HG02870 (cell line): ENCODE results near the gene INPP5A.
A peak's percentile ranks its signal among the peaks of the same experiment; 100 is the strongest.
"Not testable (repeated sequence)": the region's sequence is repeated elsewhere in the genome, so short reads cannot be mapped to it uniquely, and the experiment has no call there.

ENCODE experiments used
- ATAC-seq: cut with Tn5 transposase; IDR thresholded peaks from one replicate; pipeline ENCODE4 v1.9.1; 2021; ENCODE audit warnings: mild to moderate bottlenecking, moderate library complexity; ENCODE audit not compliant: unreplicated experiment

Gene INPP5A

DNA sequence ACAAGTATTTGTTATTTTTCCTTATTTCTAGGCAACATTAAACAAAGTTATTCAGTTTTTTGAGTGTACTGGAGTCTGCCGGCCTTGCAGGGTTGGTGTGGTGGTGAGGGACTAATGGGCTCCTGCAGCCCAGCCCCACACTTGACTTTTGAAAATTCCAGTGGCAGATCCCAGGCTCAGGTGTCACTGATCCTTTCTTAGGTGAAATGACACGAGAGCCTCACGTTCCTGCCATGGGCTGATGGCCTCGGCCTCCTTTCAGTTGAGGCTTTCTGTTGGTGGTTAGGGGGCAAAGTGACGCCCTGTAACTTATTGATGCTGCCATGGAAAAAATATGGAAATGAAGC, 130.4 kb downstream of the INPP5A start:
- ATAC-seq, result no peak

- no peak for ATAC-seq
These were observed 131.7 kb downstream of the INPP5A start for GRCh38 chr10:132669208-132669861.

GRCh38 chr10:132670546-132671227, 133.1 kb downstream of the INPP5A start:
- ATAC-seq, result no peak

DNA sequence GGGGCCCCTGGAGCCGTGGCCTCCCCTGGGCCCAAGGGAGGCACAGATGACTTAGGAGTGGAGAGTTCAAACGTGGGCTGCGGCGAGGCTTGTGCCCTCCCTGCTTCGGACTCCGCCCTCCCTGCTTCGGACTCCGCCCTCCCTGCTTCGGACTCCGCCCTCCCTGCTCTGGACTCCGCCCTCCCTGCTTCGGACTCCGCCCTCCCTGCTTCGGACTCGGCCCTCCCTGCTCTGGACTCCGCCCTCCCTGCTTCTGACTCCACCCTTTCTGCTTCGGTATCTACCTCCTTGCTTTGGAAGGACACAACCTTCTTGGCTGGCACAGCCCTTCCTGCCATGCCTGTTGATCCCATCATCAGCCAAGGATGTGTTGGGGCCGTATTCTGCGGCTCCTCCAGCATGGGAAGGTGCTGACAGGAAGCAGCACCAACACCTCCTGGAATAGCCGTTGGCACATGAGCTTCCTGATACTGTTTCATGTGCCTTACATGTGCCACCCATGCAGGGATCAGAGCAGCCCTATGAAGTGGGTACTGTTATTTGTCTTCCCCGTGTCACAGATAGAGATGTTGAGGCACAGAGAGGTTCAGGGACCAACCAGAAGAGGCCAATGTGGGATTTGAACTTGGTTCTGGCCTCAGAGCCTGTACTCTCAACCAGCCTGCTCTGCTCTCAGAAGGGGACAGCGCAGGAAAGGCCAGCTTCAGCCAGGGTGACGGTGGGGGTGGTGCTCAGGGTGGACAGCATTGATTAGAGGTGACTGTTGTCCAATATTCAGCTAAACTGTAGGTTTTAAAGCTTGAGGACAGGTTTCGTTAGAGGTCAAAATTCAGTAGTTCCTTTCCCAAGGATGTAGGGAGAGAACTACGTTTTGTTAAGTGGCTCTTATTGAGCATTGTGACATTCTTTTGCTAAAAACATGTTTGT, 133.9 kb downstream of the INPP5A start:
- no peak for ATAC-seq

DNA sequence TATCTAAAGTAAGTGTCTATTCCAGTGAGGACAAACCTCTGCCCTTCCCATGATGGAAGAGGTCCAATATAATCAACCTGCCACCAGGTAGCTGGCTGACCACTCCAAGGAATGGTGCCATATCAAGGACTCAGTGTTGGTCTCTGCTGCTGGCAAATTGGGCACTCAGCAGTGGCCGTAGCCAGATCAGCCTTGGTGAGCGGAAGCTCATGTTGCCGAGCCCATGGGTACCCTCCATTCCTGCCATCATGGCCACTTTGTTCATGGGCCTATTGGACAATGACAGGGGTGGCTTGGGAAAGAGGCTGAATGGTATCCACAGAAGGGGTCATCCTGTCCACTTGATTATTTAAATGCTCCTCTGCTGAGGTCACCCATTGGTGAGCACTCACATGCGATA, 136.2 kb downstream of the INPP5A start:
- not testable (repeated sequence) for ATAC-seq

- ATAC-seq, result no peak
These were observed 136.7 kb downstream of the INPP5A start for GRCh38 chr10:132674311-132674710.

DNA sequence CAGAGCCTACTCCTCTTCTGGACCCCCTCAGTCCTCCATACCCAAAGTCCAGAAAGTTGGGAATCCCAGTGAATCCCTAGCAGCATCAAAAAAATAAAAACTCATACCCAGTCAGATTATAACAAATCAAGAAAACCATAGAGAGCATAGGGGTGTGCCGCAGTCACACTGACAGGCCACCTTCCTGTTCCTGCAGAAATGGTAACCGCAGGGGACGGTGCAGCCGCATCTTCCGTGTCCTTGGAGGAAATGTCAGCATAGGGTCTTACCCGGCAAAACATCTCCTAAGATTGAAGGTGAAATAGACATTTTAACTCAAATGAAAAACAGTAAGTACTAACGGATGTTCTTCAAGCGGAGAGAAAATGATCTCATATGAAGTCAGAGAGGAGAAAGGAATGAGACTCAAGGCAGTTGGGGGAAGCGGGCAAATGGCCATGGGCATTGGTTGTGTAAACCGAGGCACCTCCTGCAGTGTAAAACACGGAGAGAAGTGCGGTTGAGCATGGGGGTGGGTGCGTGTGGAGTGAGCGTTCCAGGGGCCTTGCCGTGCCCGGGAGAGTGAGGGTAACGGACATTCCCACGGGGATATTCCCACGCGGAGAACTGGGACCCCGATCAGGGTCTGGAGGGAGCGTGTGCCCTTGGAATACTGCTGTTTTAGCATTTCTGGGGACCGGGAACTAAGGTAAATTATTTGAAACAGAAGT, 137.6 kb downstream of the INPP5A start:
- ATAC-seq, result no peak

- ATAC-seq, result no peak
These were observed 138.8 kb downstream of the INPP5A start for GRCh38 chr10:132676193-132676891.

DNA sequence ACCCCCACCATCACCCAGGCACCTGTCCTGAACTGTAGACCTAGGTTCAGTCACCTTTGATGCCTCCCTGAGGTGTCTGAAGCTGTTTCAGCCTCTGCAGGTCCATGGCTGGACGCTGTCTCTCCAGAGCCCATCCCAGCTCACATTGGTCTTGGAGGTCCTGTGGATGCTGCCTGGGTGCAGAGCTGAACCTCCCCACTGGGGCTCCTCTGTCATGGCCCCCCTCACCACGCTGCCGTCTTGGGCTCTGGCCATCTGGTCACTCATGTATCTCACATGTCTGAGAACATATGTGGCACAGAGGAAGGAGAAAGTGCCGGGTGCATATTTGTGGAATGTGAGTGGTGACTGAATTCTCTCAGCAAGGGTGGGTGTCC, 139.5 kb downstream of the INPP5A start:
- no peak for ATAC-seq

DNA sequence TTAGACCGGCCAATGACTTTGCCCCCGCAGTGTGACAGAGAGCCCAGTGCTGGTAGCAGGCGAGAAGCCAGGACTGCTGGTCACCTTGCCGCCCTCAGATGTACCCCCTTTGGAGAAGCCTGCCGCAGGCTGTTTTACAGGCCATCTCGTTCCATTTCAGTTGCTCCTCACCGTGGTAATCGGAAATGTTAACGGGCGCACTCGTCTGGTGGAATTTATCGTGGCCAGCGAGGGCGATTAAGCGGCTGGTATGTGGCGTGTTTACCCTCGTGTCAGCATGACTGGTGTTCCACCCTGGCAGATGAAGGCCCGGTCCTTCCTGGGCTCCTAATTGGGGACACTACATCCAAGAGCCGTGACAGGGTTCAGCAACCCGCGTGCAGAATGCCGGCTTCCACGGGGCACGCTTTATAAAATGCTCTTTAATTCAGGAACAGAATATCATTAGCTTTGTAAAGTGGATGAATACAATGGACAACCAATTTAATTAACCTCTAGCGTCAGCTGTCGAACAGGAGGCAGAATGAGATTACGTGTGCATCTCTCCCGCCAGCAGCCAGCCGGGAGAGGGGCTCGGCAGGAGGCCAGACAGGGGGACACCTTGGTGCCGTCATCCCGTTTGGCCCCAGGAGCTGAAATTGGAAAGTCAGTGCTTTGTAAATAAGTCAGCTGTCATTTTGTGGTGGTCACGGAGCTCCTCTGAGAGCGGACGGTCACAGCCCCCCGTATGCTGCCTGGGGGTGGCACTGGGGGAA, 140.1 kb downstream of the INPP5A start:
- ATAC-seq, result no peak

DNA sequence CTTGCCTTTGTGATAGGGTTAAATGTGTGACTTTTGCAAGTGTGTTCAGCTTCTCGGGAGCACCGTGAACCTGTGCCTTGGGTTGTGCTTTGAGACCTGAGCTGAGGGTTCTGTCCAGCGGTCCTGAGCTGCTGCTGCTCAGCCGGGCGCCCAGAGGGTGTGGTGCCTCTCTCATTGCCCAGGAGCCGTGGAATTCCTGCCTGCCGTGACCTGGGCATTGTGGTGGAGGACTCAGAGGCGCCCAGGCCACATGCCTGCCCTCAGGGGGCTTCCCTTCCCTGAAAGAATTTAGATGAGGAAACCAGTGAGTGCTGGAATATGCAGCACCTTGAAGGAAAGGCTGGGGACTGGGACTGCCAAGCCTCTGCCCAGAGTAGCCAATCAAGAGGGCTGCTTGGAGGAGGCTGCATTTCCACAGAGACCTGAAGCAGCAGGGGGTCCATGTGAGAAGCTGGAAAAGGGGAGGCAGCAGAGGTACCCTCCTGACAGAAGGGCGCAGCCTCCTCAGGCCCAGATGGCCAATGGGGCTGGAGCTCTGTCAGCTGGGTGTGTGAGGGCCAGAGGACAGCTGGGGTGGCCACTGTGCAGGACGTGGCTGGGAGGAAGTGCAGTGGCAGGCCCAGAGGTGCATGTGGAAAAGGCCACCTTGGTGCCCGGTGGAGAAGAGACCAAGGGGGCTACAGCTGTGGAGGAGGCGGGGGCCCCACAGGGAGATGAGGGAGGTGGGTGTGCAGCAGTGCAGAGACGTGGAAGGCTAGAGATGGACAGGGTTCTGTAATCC, 141.0 kb downstream of the INPP5A start:
- ATAC-seq, result no peak

DNA sequence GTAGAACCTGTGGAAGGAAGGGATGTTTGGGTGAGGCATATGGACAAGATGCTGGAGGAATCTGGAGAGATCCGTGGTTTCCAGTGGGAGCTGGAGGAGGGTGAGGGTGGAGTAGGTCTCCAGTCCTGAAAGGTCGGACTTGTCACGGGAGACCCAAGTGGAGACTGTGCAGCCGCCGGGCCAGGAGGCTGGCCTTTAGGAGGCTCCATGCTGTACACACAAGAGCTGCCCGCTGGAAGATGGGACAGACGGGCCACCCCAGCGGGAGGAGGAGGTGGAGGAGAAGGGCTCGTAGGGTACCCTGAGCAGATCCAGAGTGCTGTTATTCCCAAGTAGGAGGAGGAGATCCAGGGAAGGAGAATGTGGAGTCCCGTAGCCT, 141.6 kb downstream of the INPP5A start:
- ATAC-seq, result no peak

- no peak for ATAC-seq
These were observed 142.1 kb downstream of the INPP5A start for GRCh38 chr10:132679640-132680039.

GRCh38 chr10:132680741-132681140, 143.2 kb downstream of the INPP5A start:
- ATAC-seq, result not testable (repeated sequence)

DNA sequence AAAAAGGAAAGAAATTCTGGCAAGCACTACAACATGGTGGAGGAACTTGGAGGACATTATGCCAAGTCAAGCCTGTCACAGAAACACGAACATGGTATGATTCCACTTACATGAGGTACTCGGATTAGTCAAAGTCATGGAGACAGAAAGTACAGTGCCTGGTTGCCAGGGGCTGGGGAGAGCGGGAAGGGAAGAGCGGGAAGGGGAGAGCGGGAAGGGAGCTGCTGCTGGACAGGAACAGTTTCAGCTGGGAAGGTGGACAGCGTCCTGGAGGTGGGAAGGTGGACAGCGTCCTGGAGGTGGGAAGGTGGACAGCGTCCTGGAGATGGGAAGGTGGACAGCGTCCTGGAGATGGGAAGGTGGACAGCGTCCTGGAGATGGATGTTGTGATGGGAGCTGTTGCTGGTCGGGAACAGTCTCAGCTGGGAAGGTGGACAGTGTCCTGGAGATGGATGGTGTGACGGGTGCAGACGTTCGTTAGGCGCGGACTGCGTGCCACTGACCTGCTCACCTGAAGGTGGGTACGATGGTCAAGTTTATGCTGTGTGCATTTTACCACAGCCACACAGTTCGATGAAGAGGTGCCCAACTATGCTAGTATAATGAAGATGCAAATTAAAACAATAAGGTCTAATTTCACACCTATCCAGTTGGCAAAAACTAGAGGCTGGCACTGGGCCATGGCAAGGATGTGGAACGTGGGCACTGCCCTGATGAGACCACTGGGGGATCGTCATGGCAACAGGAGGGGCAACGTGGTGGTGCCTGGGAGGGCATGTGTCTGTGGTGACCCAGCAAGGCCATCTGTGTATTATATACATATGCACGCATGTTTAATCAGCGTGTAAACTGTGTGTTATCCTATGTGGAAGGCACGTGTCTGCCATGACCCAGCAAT, 144.5 kb downstream of the INPP5A start:
- ATAC-seq, result no peak

DNA sequence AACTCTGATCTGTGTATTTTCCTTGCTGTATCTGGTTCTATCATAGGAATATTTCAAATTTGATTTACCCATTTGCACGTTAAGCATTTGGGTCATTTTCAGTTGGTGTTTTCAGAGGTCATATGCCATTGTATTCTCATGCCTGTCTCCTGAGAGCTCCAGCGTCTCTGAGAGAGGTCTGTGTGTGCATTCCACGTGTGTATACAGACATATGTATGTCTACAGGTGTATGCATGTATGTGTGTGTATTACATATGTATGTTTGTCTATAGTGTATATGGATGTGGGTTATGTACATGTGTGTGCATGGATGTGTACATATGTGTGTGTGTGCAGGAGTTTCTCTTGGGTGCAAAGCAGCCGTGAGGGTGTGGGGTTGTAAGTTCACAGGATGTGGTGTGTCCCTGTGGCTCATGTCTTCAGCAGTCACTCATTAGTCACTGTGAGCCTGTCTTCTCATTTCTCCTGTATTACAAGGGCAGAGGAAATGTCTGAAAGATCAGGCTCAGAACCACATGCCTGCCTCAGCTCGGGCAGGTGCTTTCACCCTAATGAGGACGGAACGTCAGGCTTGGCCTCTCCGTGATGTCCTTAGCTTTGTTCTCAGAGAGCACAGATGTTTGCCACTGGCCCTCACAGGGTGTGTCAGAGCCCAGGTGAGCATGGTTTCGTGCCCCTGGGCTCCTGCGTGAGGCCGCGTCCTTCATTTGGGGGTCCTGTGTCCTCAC, 146.7 kb downstream of the INPP5A start:
- peak; percentile 65 for ATAC-seq

DNA sequence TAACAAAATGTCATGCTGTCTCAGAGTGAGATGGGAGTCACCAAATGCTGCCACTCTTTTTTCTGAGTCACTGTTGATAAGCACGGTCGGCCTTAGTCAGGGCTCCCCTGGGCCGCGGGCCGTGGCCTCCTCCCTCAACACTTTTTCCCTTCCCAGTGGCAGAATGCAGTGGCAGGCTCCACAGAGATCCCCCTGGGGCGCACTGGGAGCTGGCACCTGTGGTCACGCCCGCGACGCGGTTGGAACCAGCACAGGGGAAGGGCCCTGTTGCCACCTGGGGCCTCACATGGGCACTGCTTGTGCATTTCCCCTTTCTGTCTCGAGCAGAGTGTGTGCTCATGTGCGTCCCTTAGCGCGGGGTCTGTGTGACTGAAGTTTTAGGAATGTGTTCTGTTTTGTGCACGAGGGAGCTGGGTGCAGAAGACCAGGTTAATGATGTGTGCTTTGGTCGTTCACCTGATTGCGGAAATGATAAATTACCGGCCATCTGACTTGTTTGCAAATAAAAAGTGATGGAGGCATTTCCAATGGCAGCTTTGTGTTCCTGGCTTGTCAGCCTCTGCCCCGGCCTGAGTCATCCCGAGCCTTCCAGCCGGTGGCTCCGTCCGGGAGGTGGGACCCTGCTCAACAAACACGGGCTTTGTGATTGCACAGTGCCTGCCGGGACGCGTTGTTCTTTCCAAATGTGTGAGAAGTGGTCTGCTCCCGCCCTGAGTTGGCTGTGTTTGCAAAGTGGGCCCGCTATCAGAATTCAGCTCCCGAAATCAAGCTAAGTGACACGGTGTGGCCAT, 147.7 kb downstream of the INPP5A start:
- no peak for ATAC-seq
